ENCODE data around the gene TRHDE. TPM values are rescaled to one million over a fixed set of nuclear protein-coding genes. Genes with fewer than 3 reads are reported as not detected.

Gene TRHDE
- total and polyA plus RNA-seq, 4 donors: 0.19 to 7.5 (median 3.5) TPM

GRCh38 chr12:72578327-72578726, 306.2 kb downstream of the TRHDE start:
- H3K9me3 ChIP-seq (ENCODE audit: control insufficient read depth in 4 of 4, insufficient read depth in 3 of 4, low read length in 3 of 4): no peaks in the 10 kb centered on the region
- H3K36me3 ChIP-seq (ENCODE audit: control insufficient read depth in 4 of 4, insufficient read depth in 4 of 4, low read length in 4 of 4): no peaks in the 10 kb centered on the region
- H3K4me1 ChIP-seq (ENCODE audit: control insufficient read depth in 5 of 5, insufficient read depth in 5 of 5, low read length in 5 of 5): no peaks in the 10 kb centered on the region
- DNase-seq (no peak), ATAC-seq (ENCODE audit: insufficient read depth, low FRiP score) (no peak)
- H3K4me3 ChIP-seq: no peak overlapping the region
- H3K9ac ChIP-seq (ENCODE audit: insufficient read depth in 1 of 2, low read length in 2 of 2): no peak overlapping the region
- WGBS, 2 donors: 73 to 82% methylated on average over 3 of the region's 3 CpGs
- H3K27me3 ChIP-seq (ENCODE audit: control insufficient read depth in 3 of 3, insufficient read depth in 3 of 3, low read length in 2 of 3): no peaks in the 10 kb centered on the region
- H3K27ac ChIP-seq (ENCODE audit: low read depth in 1 of 2, low read length in 1 of 2): no peak overlapping the region
- TF ChIP-seq, protein P1, sequence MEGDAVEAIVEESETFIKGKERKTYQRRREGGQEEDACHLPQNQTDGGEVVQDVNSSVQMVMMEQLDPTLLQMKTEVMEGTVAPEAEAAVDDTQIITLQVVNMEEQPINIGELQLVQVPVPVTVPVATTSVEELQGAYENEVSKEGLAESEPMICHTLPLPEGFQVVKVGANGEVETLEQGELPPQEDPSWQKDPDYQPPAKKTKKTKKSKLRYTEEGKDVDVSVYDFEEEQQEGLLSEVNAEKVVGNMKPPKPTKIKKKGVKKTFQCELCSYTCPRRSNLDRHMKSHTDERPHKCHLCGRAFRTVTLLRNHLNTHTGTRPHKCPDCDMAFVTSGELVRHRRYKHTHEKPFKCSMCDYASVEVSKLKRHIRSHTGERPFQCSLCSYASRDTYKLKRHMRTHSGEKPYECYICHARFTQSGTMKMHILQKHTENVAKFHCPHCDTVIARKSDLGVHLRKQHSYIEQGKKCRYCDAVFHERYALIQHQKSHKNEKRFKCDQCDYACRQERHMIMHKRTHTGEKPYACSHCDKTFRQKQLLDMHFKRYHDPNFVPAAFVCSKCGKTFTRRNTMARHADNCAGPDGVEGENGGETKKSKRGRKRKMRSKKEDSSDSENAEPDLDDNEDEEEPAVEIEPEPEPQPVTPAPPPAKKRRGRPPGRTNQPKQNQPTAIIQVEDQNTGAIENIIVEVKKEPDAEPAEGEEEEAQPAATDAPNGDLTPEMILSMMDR (IDR thresholded peaks at IDR 0.05; ENCODE audit: control extremely low read depth, extremely low read depth): no peak

- Histone ChIP-seq H3K4me1 (ENCODE audit: control insufficient read depth in 5 of 5, insufficient read depth in 5 of 5, low read length in 5 of 5) (no peaks in the 10 kb centered on the region), H3K9me3 (ENCODE audit: control insufficient read depth in 4 of 4, insufficient read depth in 3 of 4, low read length in 3 of 4) (peaks cover 0 to 3% (median 0%) of the 10 kb centered on the region in 4 donors), H3K36me3 (ENCODE audit: control insufficient read depth in 4 of 4, insufficient read depth in 4 of 4, low read length in 4 of 4) (no peaks in the 10 kb centered on the region), H3K27ac (ENCODE audit: low read depth in 1 of 2, low read length in 1 of 2) (no peak overlapping the region), H3K4me3 (no peak overlapping the region), H3K27me3 (ENCODE audit: control insufficient read depth in 3 of 3, insufficient read depth in 3 of 3, low read length in 2 of 3) (no peaks in the 10 kb centered on the region), H3K9ac (ENCODE audit: insufficient read depth in 1 of 2, low read length in 2 of 2) (no peak overlapping the region)
- DNase-seq (no peak), ATAC-seq (ENCODE audit: insufficient read depth, low FRiP score) (no peak)
- TF ChIP-seq, protein P1 (IDR thresholded peaks at IDR 0.05; ENCODE audit: control extremely low read depth, extremely low read depth): no peak
- WGBS, 2 donors: 23 to 36% methylated on average over 3 of the region's 3 CpGs
Measured at GRCh38 chr12:72586456-72586855, 314.3 kb downstream of the TRHDE start.

DNA sequence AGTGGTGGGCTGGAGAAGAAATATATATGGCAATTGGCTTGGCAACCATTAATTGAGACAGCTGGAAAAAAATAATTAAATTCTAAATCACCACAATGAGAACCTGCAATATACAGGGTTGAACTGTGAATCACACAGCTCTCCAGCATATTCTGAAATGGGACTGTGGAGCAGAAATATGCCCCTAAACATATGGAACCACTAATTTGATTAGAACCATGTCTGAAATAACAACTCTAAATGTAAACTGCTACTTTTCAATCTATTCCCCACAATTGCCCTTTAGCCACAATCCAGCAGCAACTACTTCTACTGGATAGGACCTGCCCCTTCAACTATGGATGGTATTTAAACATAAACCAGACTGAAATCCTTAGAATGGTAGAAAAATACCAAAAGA, 330.4 kb downstream of the TRHDE start:
- H3K4me1 ChIP-seq (ENCODE audit: control insufficient read depth in 5 of 5, insufficient read depth in 5 of 5, low read length in 5 of 5): no peaks in the 10 kb centered on the region
- H3K36me3 ChIP-seq (ENCODE audit: control insufficient read depth in 4 of 4, insufficient read depth in 4 of 4, low read length in 4 of 4): no peaks in the 10 kb centered on the region
- H3K9ac ChIP-seq (ENCODE audit: insufficient read depth in 1 of 2, low read length in 2 of 2): no peak overlapping the region
- no peak for ATAC-seq (ENCODE audit: insufficient read depth, low FRiP score)
- no peak for DNase-seq
- no peak overlapping the region for H3K4me3 ChIP-seq
- TF ChIP-seq, protein P1 (IDR thresholded peaks at IDR 0.05; ENCODE audit: control extremely low read depth, extremely low read depth): no peak
- no peak overlapping the region for H3K27ac ChIP-seq (ENCODE audit: low read depth in 1 of 2, low read length in 1 of 2)
- H3K9me3 ChIP-seq (ENCODE audit: control insufficient read depth in 4 of 4, insufficient read depth in 3 of 4, low read length in 3 of 4): peaks cover 0 to 4% (median 0%) of the 10 kb centered on the region in 4 donors
- no peaks in the 10 kb centered on the region for H3K27me3 ChIP-seq (ENCODE audit: control insufficient read depth in 3 of 3, insufficient read depth in 3 of 3, low read length in 2 of 3)

- H3K36me3 ChIP-seq (ENCODE audit: control insufficient read depth in 4 of 4, insufficient read depth in 4 of 4, low read length in 4 of 4): no peaks in the 10 kb centered on the region
- WGBS, 2 donors: 60 to 71% methylated on average over 2 of the region's 2 CpGs
- peaks cover 0 to 9% (median 0%) of the 10 kb centered on the region in 4 donors for H3K9me3 ChIP-seq (ENCODE audit: control insufficient read depth in 4 of 4, insufficient read depth in 3 of 4, low read length in 3 of 4)
- ATAC-seq (ENCODE audit: insufficient read depth, low FRiP score) (no peak), DNase-seq (no peak)
- no peaks in the 10 kb centered on the region for H3K27me3 ChIP-seq (ENCODE audit: control insufficient read depth in 3 of 3, insufficient read depth in 3 of 3, low read length in 2 of 3)
- no peaks in the 10 kb centered on the region for H3K4me1 ChIP-seq (ENCODE audit: control insufficient read depth in 5 of 5, insufficient read depth in 5 of 5, low read length in 5 of 5)
- H3K9ac ChIP-seq (ENCODE audit: insufficient read depth in 1 of 2, low read length in 2 of 2): no peak overlapping the region
- no peak overlapping the region for H3K27ac ChIP-seq (ENCODE audit: low read depth in 1 of 2, low read length in 1 of 2)
- TF ChIP-seq, protein P1 (IDR thresholded peaks at IDR 0.05; ENCODE audit: control extremely low read depth, extremely low read depth): no peak
- no peak overlapping the region for H3K4me3 ChIP-seq
Measured at GRCh38 chr12:72605975-72606374, 333.8 kb downstream of the TRHDE start.
